Activated CD8-positive, alpha-beta memory T cell treated with anti-CD3 and anti-CD28 coated beads, Interleukin-2, amount 50 U/mL, for 1 hour (primary cell): Measurements from ENCODE around the gene ITLN1.
"Not testable (repeated sequence)": the region's sequence is repeated elsewhere in the genome, so short reads cannot be mapped to it uniquely, and the experiment has no call there.

ENCODE experiments used
- DNase-seq: peaks from one replicate; pipeline ENCODE4 v3.0.0-alpha.2; 2020; ENCODE audit errors: extremely low read depth

The ITLN1 gene

GRCh38 chr1:160885042-160885441 is at the start of gene ITLN1:
Gene ITLN1, minus strand, starts transcription at chr1:160885180. Its CDS starts 303 bp downstream, at chr1:160884877.
- no peak for DNase-seq

- DNase-seq = not testable (repeated sequence)
Observed at GRCh38 chr1:160933305-160933704, 48.3 kb upstream of the ITLN1 start.

GRCh38 chr1:160925652-160926244 is 40.8 kb upstream of the ITLN1 start:
- DNase-seq = no peak

- no peak for DNase-seq
Observed at GRCh38 chr1:160924791-160925651, 40.0 kb upstream of the ITLN1 start.

- no peak for DNase-seq
Observed at GRCh38 chr1:160916666-160917065, 31.7 kb upstream of the ITLN1 start.

GRCh38 chr1:160913229-160913628 is 28.2 kb upstream of the ITLN1 start:
- not testable (repeated sequence) for DNase-seq

- DNase-seq = no peak
Observed at GRCh38 chr1:160911925-160912324, 26.9 kb upstream of the ITLN1 start.

- no peak for DNase-seq
Observed at GRCh38 chr1:160911441-160911840, 26.5 kb upstream of the ITLN1 start.

GRCh38 chr1:160910170-160910750 is 25.3 kb upstream of the ITLN1 start:
- no peak for DNase-seq

- no peak for DNase-seq
Observed at GRCh38 chr1:160907976-160908375, 23.0 kb upstream of the ITLN1 start.

- no peak for DNase-seq
Observed at GRCh38 chr1:160905617-160905989, 20.6 kb upstream of the ITLN1 start.

GRCh38 chr1:160904783-160905616 is 20.0 kb upstream of the ITLN1 start:
- DNase-seq = no peak

- not testable (repeated sequence) for DNase-seq
Observed at GRCh38 chr1:160902251-160902650, 17.3 kb upstream of the ITLN1 start.

- DNase-seq = no peak
Observed at GRCh38 chr1:160901768-160902167, 16.8 kb upstream of the ITLN1 start.

GRCh38 chr1:160900683-160901082 is 15.7 kb upstream of the ITLN1 start:
- DNase-seq = not testable (repeated sequence)

- DNase-seq = not testable (repeated sequence)
Observed at GRCh38 chr1:160894368-160895135, 9.6 kb upstream of the ITLN1 start.

GRCh38 chr1:160891474-160891873 is 6.5 kb upstream of the ITLN1 start:
- DNase-seq = no peak

GRCh38 chr1:160888926-160889325 is 3.9 kb upstream of the ITLN1 start:
- DNase-seq = no peak

- DNase-seq = no peak
Observed at GRCh38 chr1:160887071-160887470, 2.1 kb upstream of the ITLN1 start.

GRCh38 chr1:160884579-160884978 is 401 bp downstream of the ITLN1 start:
- DNase-seq = no peak
